KOPT-K1 (cell line): ENCODE data around the gene MARS1.

Experiments used
- H3K27ac ChIP-seq: fragments of 200-600 bp; sonication (generic); 2 replicates; pipeline ENCODE4 v1.5.1; 2016; ENCODE audit warnings: antibody characterized with exemption, mild to moderate bottlenecking, low read depth, low read length; ENCODE audit not compliant: poor library complexity, severe bottlenecking
- H3K36me3 ChIP-seq: fragments of 200-600 bp; sonication (generic); 2 replicates; pipeline ENCODE4 v1.5.1; 2017; ENCODE audit warnings: antibody characterized with exemption, mild to moderate bottlenecking, low read length, moderate library complexity; ENCODE audit not compliant: insufficient read depth
- H3K9me3 ChIP-seq: fragments of 200-600 bp; sonication (generic); 2 replicates; pipeline ENCODE4 v1.5.1; 2017; ENCODE audit warnings: antibody characterized with exemption, low read length, mild to moderate bottlenecking; ENCODE audit not compliant: insufficient read depth, poor library complexity, severe bottlenecking

The MARS1 gene

GRCh38 chr12:57521525-57522010 lies 33.7 kb downstream of the MARS1 start:
- H3K9me3 ChIP-seq = no peaks in the 10 kb centered on the region
- peak overlapping the region; percentile 96 for H3K27ac ChIP-seq
- peaks cover 57% of the 10 kb centered on the region for H3K36me3 ChIP-seq

GRCh38 chr12:57522011-57522886 lies 34.4 kb downstream of the MARS1 start, which contains the start of gene MBD6:
Gene MBD6 (plus strand): TSS chr12:57522824. CDS start chr12:57524304, 1,480 bp downstream.
- H3K27ac ChIP-seq = peak within 1 kb of the TSS; percentile 96
- H3K36me3 ChIP-seq = peaks cover 57% of the 10 kb centered on the region
- no peaks in the 10 kb centered on the region for H3K9me3 ChIP-seq

GRCh38 chr12:57522887-57523705 lies 35.2 kb downstream of the MARS1 start:
- peak overlapping the region; percentile 96 for H3K27ac ChIP-seq
- no peaks in the 10 kb centered on the region for H3K9me3 ChIP-seq
- H3K36me3 ChIP-seq = peaks cover 57% of the 10 kb centered on the region

- Histone ChIP-seq H3K9me3 (no peaks in the 10 kb centered on the region), H3K36me3 (peaks cover 57% of the 10 kb centered on the region), H3K27ac (peak overlapping the region; percentile 96)
Measured at GRCh38 chr12:57523706-57524614, 36.1 kb downstream of the MARS1 start.

- Histone ChIP-seq H3K36me3 (peaks cover 60% of the 10 kb centered on the region), H3K9me3 (no peaks in the 10 kb centered on the region), H3K27ac (peak overlapping the region; percentile 96)
Measured at GRCh38 chr12:57524814-57525614, 37.1 kb downstream of the MARS1 start.

- Histone ChIP-seq H3K36me3 (peaks cover 68% of the 10 kb centered on the region), H3K27ac (no peak overlapping the region), H3K9me3 (no peaks in the 10 kb centered on the region)
Measured at GRCh38 chr12:57525615-57526383, 37.9 kb downstream of the MARS1 start.

- no peak overlapping the region for H3K27ac ChIP-seq
- H3K36me3 ChIP-seq = peaks cover 76% of the 10 kb centered on the region
- H3K9me3 ChIP-seq = no peaks in the 10 kb centered on the region
Measured at GRCh38 chr12:57526477-57527126, 38.7 kb downstream of the MARS1 start.

- Histone ChIP-seq H3K27ac (no peak overlapping the region), H3K36me3 (peaks cover 82% of the 10 kb centered on the region), H3K9me3 (no peaks in the 10 kb centered on the region)
Measured at GRCh38 chr12:57527184-57527583, 39.3 kb downstream of the MARS1 start.

GRCh38 chr12:57528176-57528575 lies 40.3 kb downstream of the MARS1 start:
- Histone ChIP-seq H3K27ac (no peak overlapping the region), H3K36me3 (peaks cover 92% of the 10 kb centered on the region), H3K9me3 (no peaks in the 10 kb centered on the region)

GRCh38 chr12:57528831-57529555 lies 41.1 kb downstream of the MARS1 start:
- Histone ChIP-seq H3K27ac (no peak overlapping the region), H3K36me3 (peaks cover 99% of the 10 kb centered on the region), H3K9me3 (no peaks in the 10 kb centered on the region)

- H3K27ac ChIP-seq = no peak overlapping the region
- peaks cover 99% of the 10 kb centered on the region for H3K36me3 ChIP-seq
- H3K9me3 ChIP-seq = no peaks in the 10 kb centered on the region
Measured at GRCh38 chr12:57529831-57530230, 42.0 kb downstream of the MARS1 start.

- Histone ChIP-seq H3K9me3 (no peaks in the 10 kb centered on the region), H3K27ac (no peak overlapping the region), H3K36me3 (peaks cover 100% of the 10 kb centered on the region)
Measured at GRCh38 chr12:57530396-57531142, 42.7 kb downstream of the MARS1 start.
